ENCODE results near the gene WFDC1.

The WFDC1 gene

DNA sequence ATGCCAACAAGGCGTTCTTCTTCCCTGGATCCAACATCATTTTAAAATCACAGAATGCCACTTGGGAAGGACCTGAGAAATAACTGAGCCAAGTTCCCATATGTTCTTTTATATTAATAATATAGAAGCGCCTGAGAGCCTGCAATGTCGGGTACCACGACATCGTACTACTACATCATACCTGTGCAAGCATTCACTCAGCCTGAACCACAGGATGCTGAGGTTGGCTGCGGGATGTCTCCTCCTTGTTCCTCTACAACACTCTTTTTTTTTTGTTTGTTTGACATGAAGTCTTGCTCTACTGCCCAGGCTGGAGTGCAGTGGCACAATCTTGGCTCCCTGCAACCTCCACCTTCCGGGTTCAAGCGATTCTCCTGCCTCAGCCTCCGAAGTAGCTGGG, 71.5 kb downstream of the WFDC1 start:
- Histone ChIP-seq H3K36me3 (replicated peaks) (no peaks in the 10 kb centered on the region), H3K4me3 (ENCODE audit: low read depth, low read length) (no peak overlapping the region), H3K27me3 (replicated peaks) (peaks cover 39% of the 10 kb centered on the region), H3K27ac (no peak overlapping the region)
- no peak for DNase-seq
- TF ChIP-seq, protein P1, sequence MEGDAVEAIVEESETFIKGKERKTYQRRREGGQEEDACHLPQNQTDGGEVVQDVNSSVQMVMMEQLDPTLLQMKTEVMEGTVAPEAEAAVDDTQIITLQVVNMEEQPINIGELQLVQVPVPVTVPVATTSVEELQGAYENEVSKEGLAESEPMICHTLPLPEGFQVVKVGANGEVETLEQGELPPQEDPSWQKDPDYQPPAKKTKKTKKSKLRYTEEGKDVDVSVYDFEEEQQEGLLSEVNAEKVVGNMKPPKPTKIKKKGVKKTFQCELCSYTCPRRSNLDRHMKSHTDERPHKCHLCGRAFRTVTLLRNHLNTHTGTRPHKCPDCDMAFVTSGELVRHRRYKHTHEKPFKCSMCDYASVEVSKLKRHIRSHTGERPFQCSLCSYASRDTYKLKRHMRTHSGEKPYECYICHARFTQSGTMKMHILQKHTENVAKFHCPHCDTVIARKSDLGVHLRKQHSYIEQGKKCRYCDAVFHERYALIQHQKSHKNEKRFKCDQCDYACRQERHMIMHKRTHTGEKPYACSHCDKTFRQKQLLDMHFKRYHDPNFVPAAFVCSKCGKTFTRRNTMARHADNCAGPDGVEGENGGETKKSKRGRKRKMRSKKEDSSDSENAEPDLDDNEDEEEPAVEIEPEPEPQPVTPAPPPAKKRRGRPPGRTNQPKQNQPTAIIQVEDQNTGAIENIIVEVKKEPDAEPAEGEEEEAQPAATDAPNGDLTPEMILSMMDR (IDR thresholded peaks at IDR 0.05; ENCODE audit: low read depth, low read length, missing control alignments), result no peak
- in situ Hi-C loops (cut with HindIII; ENCODE audit: low pct_ligation_motif_present, low sequenced_read_pairs), result no loop called here

GRCh38 chr16:84367297-84367680, 72.6 kb downstream of the WFDC1 start:
- H3K36me3 ChIP-seq (replicated peaks), result no peaks in the 10 kb centered on the region
- no peak overlapping the region for H3K27ac ChIP-seq
- TF ChIP-seq, protein P1 (IDR thresholded peaks at IDR 0.05; ENCODE audit: low read depth, low read length, missing control alignments), result no peak
- peaks cover 45% of the 10 kb centered on the region for H3K27me3 ChIP-seq (replicated peaks)
- in situ Hi-C loops (cut with HindIII; ENCODE audit: low pct_ligation_motif_present, low sequenced_read_pairs), result no loop called here
- no peak overlapping the region for H3K4me3 ChIP-seq (ENCODE audit: low read depth, low read length)
- no peak for DNase-seq

DNA sequence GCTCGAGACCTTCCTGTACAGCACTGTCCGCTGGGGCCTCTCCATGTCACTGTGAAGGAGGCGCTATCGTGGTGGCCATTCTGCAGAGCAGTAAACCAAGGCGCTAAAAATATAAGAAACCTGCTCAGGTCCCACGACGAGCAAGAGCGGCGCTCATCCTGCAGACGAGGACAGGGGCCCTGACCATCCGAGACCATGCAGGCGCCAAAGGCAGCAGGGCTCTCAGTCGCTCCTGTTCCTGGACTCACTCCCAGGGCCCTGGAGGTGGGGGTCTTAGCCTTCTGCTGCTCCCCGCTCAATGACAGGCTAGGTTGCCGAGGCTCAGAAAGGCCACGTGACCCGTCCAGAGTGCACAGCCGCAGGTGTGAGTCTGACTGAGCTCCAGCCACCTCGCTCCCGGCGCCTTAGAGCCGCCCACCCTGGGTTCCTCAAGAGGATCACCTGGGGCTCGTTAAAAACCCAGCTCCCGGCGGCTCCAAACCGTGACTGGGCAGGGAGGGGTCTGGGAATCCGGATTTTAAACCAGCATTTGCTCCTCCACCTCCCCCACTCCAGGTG, 73.2 kb downstream of the WFDC1 start:
- no peak for DNase-seq
- in situ Hi-C loops (cut with HindIII; ENCODE audit: low pct_ligation_motif_present, low sequenced_read_pairs), result no loop called here
- no peak overlapping the region for H3K4me3 ChIP-seq (ENCODE audit: low read depth, low read length)
- no peaks in the 10 kb centered on the region for H3K36me3 ChIP-seq (replicated peaks)
- peaks cover 45% of the 10 kb centered on the region for H3K27me3 ChIP-seq (replicated peaks)
- TF ChIP-seq, protein P1 (IDR thresholded peaks at IDR 0.05; ENCODE audit: low read depth, low read length, missing control alignments), result no peak
- no peak overlapping the region for H3K27ac ChIP-seq

DNA sequence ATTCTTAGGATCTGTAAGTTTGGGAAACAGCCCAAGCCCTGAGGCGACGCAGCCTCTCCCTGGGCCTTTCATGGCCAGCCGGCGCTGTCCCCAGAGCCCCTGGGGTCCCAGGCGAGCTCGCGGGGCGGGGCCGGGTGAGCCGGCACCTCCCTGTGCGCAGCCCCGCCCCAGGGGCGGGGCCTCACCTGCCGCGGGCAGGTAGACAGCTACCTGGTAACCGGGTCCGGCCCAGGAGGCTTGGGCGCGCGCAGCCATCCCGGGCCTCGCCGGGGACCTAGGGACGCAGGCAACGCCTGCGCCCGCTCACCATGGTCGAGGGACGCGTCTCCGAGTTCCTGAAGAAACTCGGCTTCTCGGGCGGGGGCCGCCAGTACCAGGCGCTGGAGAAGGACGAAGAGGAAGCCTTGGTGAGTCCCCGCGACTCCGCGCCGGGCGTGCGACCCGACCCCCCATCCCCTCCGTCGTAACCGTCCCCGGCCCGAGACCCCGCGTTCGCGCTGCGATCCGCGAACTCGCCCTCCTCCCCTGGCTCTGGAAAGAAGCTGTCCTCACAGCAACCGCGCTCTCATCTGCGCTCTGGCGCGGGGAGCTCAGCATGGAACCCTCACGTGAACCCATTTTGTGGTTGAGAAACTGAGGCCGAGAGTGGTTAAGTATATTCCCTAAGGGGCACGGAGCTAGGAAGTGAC, 73.8 kb downstream of the WFDC1 start, which contains the start of gene ATP2C2:
TSS of gene ATP2C2 (plus strand) at position 231 of the 689 bp plus-strand sequence. CDS start at position 309, 78 bp downstream.
- Histone ChIP-seq H3K27ac (no peak within 1 kb of the TSS), H3K27me3 (replicated peaks) (peaks cover 45% of the 10 kb centered on the region), H3K36me3 (replicated peaks) (no peaks in the 10 kb centered on the region), H3K4me3 (ENCODE audit: low read depth, low read length) (no peak within 1 kb of the TSS)
- no peak for DNase-seq
- in situ Hi-C loops (cut with HindIII; ENCODE audit: low pct_ligation_motif_present, low sequenced_read_pairs), result no loop called here
- TF ChIP-seq, protein P1 (IDR thresholded peaks at IDR 0.05; ENCODE audit: low read depth, low read length, missing control alignments), result no peak

DNA sequence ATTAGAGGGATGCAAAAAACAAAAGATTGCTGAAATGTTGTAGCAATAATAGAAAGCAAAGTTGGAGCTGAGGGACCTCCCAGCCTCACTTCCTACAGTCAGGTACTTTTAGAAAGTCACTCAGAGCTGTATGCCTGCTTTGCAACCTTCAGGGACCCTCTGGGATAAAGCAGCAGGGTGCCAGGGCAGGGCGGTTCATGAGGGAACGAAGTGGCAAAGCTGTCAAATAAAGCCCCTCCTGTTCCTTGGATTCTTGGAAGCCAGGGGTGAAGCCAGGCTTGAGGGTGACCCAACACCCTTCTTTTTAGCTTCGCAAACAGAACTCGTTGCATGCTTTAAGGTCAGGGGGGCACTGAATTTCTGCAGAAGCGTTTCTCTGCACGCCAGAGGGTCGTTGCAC, 74.4 kb downstream of the WFDC1 start:
- Histone ChIP-seq H3K36me3 (replicated peaks) (no peaks in the 10 kb centered on the region), H3K27ac (no peak overlapping the region), H3K27me3 (replicated peaks) (peaks cover 45% of the 10 kb centered on the region), H3K4me3 (ENCODE audit: low read depth, low read length) (no peak overlapping the region)
- TF ChIP-seq, protein P1 (IDR thresholded peaks at IDR 0.05; ENCODE audit: low read depth, low read length, missing control alignments), result no peak
- in situ Hi-C loops (cut with HindIII; ENCODE audit: low pct_ligation_motif_present, low sequenced_read_pairs), result no loop called here
- no peak for DNase-seq

Measured in brain microvascular endothelial cell (primary cell).